ENCODE data around the gene DENND11.

DNA sequence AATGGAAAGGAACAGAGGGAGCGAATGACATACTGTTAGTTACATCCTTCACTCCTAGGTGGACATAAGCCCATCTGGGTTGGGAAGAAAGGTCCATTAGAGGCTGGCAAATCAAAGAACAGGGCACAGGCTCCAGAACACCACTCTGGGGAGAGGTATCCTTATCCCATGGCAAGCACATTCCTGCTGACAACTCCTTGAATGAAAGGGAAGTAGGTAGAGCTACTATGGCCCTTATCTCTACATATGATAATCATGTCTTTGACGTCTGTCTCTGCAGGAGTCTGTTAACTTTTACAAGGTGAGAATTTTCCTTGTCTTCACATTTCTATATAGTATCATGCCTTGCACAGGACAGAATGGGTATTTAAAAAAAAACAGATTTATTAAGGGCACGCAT, 10.4 kb downstream of the DENND11 start:
- TF ChIP-seq EZH2 (optimal IDR thresholded peaks at IDR 0.05; ENCODE audit: low read depth, low read length) (no peak), CTCF (IDR thresholded peaks at IDR 0.05; ENCODE audit: low read length) (no peak), EZH2phosphoT487 (IDR thresholded peaks at IDR 0.05; ENCODE audit: low read length) (no peak)

Data from MM.1S (cell line).